K562 (cell line): ENCODE results near the gene ACHE.

Experiments
- CTCF ChIP-seq, 3 experiments: IDR thresholded peaks in 2 of 3; conservative IDR thresholded peaks in 1 of 3; 2 replicates each; pipeline ENCODE4 v1.5.1; 2011 to 2012; ENCODE audit warnings: low read length in 3 of 3, mild to moderate bottlenecking in 3 of 3, control low read depth in 2 of 3, improper control_type of control experiment in 1 of 3, inconsistent platforms in 1 of 3, low read depth in 1 of 3, mixed read lengths in 1 of 3, moderate library complexity in 1 of 3; ENCODE audit not compliant: insufficient read depth in 2 of 3
- ETV6 ChIP-seq, 3 experiments: fragments of 150-350 bp in 1 of 3; sonication (generic) in 1 of 3; formaldehyde crosslinking in 1 of 3; IDR thresholded peaks; 2 replicates each; pipeline versions ENCODE4 v1.6.1 to v1.8.0; 2014 to 2022; ENCODE audit warnings: borderline replicate concordance in 2 of 3, low read depth in 2 of 3, antibody characterized with exemption in 1 of 3, low read length in 1 of 3, mild to moderate bottlenecking in 1 of 3, missing genetic modification reagents in 1 of 3
- GATA2 ChIP-seq: sonication (generic); formaldehyde crosslinking; IDR thresholded peaks from 2 replicates; pipeline ENCODE4 v1.4.0; 2020; ENCODE audit warnings: mild to moderate bottlenecking, missing genetic modification reagents
- LARP7 ChIP-seq: fragments of 450-650 bp; IDR thresholded peaks from 2 replicates; pipeline ENCODE4 v1.6.1; 2016
- MAX ChIP-seq: sonication (generic); formaldehyde crosslinking; IDR thresholded peaks from 2 replicates; pipeline ENCODE4 v1.9.0; 2022; ENCODE audit warnings: mild to moderate bottlenecking, missing genetic modification reagents
- NFATC3 ChIP-seq: fragments of 450-650 bp; IDR thresholded peaks from 2 replicates; pipeline ENCODE4 v1.6.1; 2017; ENCODE audit warnings: mild to moderate bottlenecking
- REST ChIP-seq, 2 experiments: fragments of 450-650 bp; formaldehyde crosslinking in 1 of 2; IDR thresholded peaks; 2 replicates each; pipeline versions ENCODE4 v1.4.0 to v1.6.1; 2014 to 2020; ENCODE audit warnings: mild to moderate bottlenecking in 2 of 2, borderline replicate concordance in 1 of 2, low read depth in 1 of 2
- RFX5 ChIP-seq: IDR thresholded peaks from 2 replicates; pipeline ENCODE4 v1.6.1; 2011; ENCODE audit warnings: low read depth, mild to moderate bottlenecking, improper control_type of control experiment, low read length
- SP2 ChIP-seq: IDR thresholded peaks from 2 replicates; pipeline ENCODE4 v1.6.1; 2011; ENCODE audit warnings: mild to moderate bottlenecking, low read depth, low read length, moderate library complexity; ENCODE audit not compliant: poor library complexity, severe bottlenecking; ENCODE audit errors: extremely low read depth
- TCF7L2 ChIP-seq: fragments of 150-350 bp; IDR thresholded peaks from 2 replicates; pipeline ENCODE4 v1.6.1; 2016; ENCODE audit warnings: low read depth, mild to moderate bottlenecking, low read length, moderate library complexity
- THRA ChIP-seq: fragments of 450-650 bp; IDR thresholded peaks from 2 replicates; pipeline ENCODE4 v1.6.1; 2017; ENCODE audit warnings: mild to moderate bottlenecking, moderate library complexity
- ZBTB17 ChIP-seq: fragments of 450-650 bp; formaldehyde crosslinking; IDR thresholded peaks from 2 replicates; pipeline ENCODE4 v1.4.0; 2020; ENCODE audit warnings: mild to moderate bottlenecking
- ZNF121 ChIP-seq: sonication (generic); formaldehyde crosslinking; conservative IDR thresholded peaks from 2 replicates; pipeline ENCODE4 v1.8.0; 2022; ENCODE audit warnings: missing genetic modification reagents
- ZNF584 ChIP-seq: fragments of 200-800 bp; sonication (Bioruptor generic); IDR thresholded peaks from 2 replicates; pipeline ENCODE4 v1.6.1; 2016; ENCODE audit warnings: low read depth, mild to moderate bottlenecking, missing genetic modification characterization, missing compliant biosample characterization

- TF ChIP-seq MAX (CRISPR knock-in tag) (no peak), GATA2 (CRISPR knock-in tag) (no peak), CTCF (IDR thresholded peaks at IDR 0.05 in 2 of 3, conservative IDR thresholded peaks at IDR 0.05 in 1 of 3; ENCODE audit: insufficient read depth in 2 of 3, low read depth in 1 of 3, low read length in 3 of 3) (no peak), SP2 (no peak), LARP7 (no peak), ZNF121 (CRISPR knock-in tag) (no peak), NFATC3 (no peak), TCF7L2 (no peak), ETV6 (IDR thresholded peaks at IDR 0.05; ENCODE audit: borderline replicate concordance in 1 of 2, low read depth in 2 of 2, low read length in 1 of 2) (no peak), ETV6 (CRISPR knock-in tag; IDR thresholded peaks at IDR 0.05; ENCODE audit: borderline replicate concordance) (no peak), RFX5 (no peak), REST (IDR thresholded peaks at IDR 0.05; ENCODE audit: borderline replicate concordance) (no peak), REST (CRISPR knock-in tag; IDR thresholded peaks at IDR 0.05; ENCODE audit: low read depth) (no peak), ZBTB17 (no peak), THRA (no peak), ZNF584 (no peak)
Observed at GRCh38 chr7:100855515-100855914, 40.2 kb downstream of the ACHE start.
